Measurements from ENCODE around the gene HEPH.
"Not testable (repeated sequence)": the region's sequence is repeated elsewhere in the genome, so short reads cannot be mapped to it uniquely, and the experiment has no call there.

HEPH gene

GRCh38 chrX:66233209-66233608 lies 69.2 kb downstream of the HEPH start:
- DNase-seq: no peak

- DNase-seq: not testable (repeated sequence)
Measured at GRCh38 chrX:66233904-66234303, 69.9 kb downstream of the HEPH start.

- DNase-seq: no peak
Measured at GRCh38 chrX:66255359-66255967, 91.4 kb downstream of the HEPH start.

- no peak for DNase-seq
Measured at GRCh38 chrX:66262807-66263206, 98.8 kb downstream of the HEPH start.
